GM12878 (cell line): Measurements from ENCODE around the gene LMBR1. TPM values are rescaled to one million over a fixed set of nuclear protein-coding genes. Genes with fewer than 3 reads are reported as not detected.

Experiments
- BCL3 ChIP-seq: IDR thresholded peaks from 2 replicates; pipeline ENCODE4 v1.6.1; 2011; ENCODE audit warnings: borderline replicate concordance, low read depth, mild to moderate bottlenecking, moderate library complexity, low read length; ENCODE audit not compliant: insufficient read depth, poor library complexity, severe bottlenecking
- BHLHE40 ChIP-seq, 2 experiments: fragments of 450-650 bp in 1 of 2; IDR thresholded peaks; 2 replicates each; pipeline ENCODE4 v1.6.1; 2011 to 2017; ENCODE audit warnings: low read depth in 2 of 2, borderline replicate concordance in 1 of 2, improper control_type of control experiment in 1 of 2, low read length in 1 of 2, mild to moderate bottlenecking in 1 of 2
- BMI1 ChIP-seq: fragments of 450-650 bp; IDR thresholded peaks from 2 replicates; pipeline ENCODE4 v1.6.1; 2016; ENCODE audit warnings: mild to moderate bottlenecking, moderate library complexity, borderline replicate concordance
- CEBPZ ChIP-seq: fragments of 150-350 bp; IDR thresholded peaks from 2 replicates; pipeline ENCODE4 v1.6.1; 2016; ENCODE audit warnings: low read depth, low read length
- DPF2 ChIP-seq: fragments of 450-650 bp; IDR thresholded peaks from 2 replicates; pipeline ENCODE4 v1.6.1; 2017; ENCODE audit warnings: mild to moderate bottlenecking
- EP300 ChIP-seq, 2 experiments: fragments of 150-350 bp in 1 of 2; IDR thresholded peaks; 2 replicates each; pipeline ENCODE4 v1.6.1; 2011 to 2012; ENCODE audit warnings: low read depth in 2 of 2, low read length in 2 of 2, borderline replicate concordance in 1 of 2, improper control_type of control experiment in 1 of 2, inconsistent platforms in 1 of 2; ENCODE audit not compliant: control insufficient read depth in 1 of 2
- IRF5 ChIP-seq: fragments of 450-650 bp; IDR thresholded peaks from 2 replicates; pipeline ENCODE4 v1.6.1; 2017; ENCODE audit warnings: borderline replicate concordance
- JUND ChIP-seq: IDR thresholded peaks from 2 replicates; pipeline ENCODE4 v1.6.1; 2012; ENCODE audit warnings: low read depth, mild to moderate bottlenecking, low read length, improper control_type of control experiment, moderate library complexity
- NFYB ChIP-seq: IDR thresholded peaks from 2 replicates; pipeline ENCODE4 v1.6.1; 2011; ENCODE audit warnings: low read depth, mild to moderate bottlenecking, low read length, improper control_type of control experiment, moderate library complexity; ENCODE audit not compliant: insufficient read depth
- PBX3 ChIP-seq: IDR thresholded peaks from 2 replicates; pipeline ENCODE4 v1.6.1; 2011; ENCODE audit warnings: mild to moderate bottlenecking, low read depth, low read length, moderate library complexity; ENCODE audit not compliant: insufficient replicate concordance
- POLR2A ChIP-seq: IDR thresholded peaks from 2 replicates; pipeline ENCODE4 v1.6.1; 2011; ENCODE audit warnings: low read depth, mild to moderate bottlenecking, low read length
- POLR2AphosphoS2 ChIP-seq: IDR thresholded peaks from 2 replicates; pipeline ENCODE4 v1.6.1; 2011; ENCODE audit warnings: low read depth, mild to moderate bottlenecking, low read length, improper control_type of control experiment, moderate library complexity
- RAD51 ChIP-seq: fragments of 450-650 bp; IDR thresholded peaks from 2 replicates; pipeline ENCODE4 v1.6.1; 2016; ENCODE audit warnings: moderate library complexity, mild to moderate bottlenecking, inconsistent platforms
- SMARCA5 ChIP-seq: fragments of 450-650 bp; IDR thresholded peaks from 2 replicates; pipeline ENCODE4 v1.6.1; 2017; ENCODE audit warnings: mild to moderate bottlenecking
- TCF7 ChIP-seq: IDR thresholded peaks from 2 replicates; pipeline ENCODE4 v1.6.1; 2014; ENCODE audit warnings: antibody characterized with exemption, borderline replicate concordance
- ZNF217 ChIP-seq: fragments of 450-650 bp; IDR thresholded peaks from 2 replicates; pipeline ENCODE4 v1.6.1; 2017; ENCODE audit warnings: antibody characterized with exemption, mild to moderate bottlenecking
- ZNF592 ChIP-seq: fragments of 450-650 bp; IDR thresholded peaks from 2 replicates; pipeline ENCODE4 v1.6.1; 2017; ENCODE audit warnings: mild to moderate bottlenecking, moderate library complexity
- polyA plus RNA-seq, 11 experiments: library from polyadenylated mRNA; depleted of rRNA in 4 of 11; unstranded in 6 of 11; stranded (reverse) in 5 of 11; fragments of >200 nt; fragmentation: Nextera tagmentation in 4 of 11; fragmentation: Illumina TruSeq in 1 of 11; extraction: Ambion mirVana in 4 of 11; extraction: Trizol in 1 of 11; gene quantifications; 1 replicate in 1 of 11; 2 replicates in 10 of 11; pipeline versions ENCODE4 v1.2.1 to v1.2.3, GENCODE V29; 2011 to 2016; ENCODE audit warnings: inconsistent platforms in 2 of 11, missing spikeins in 2 of 11, low read depth in 1 of 11
- total RNA-seq, 4 experiments: library from RNA; depleted of rRNA in 3 of 4; stranded (reverse); fragments of >200 nt in 3 of 4; fragmentation: Illumina TruSeq in 1 of 4; extraction: Trizol in 1 of 4; gene quantifications; 2 replicates each; pipeline versions ENCODE4 v1.2.1 to v1.2.3, GENCODE V29; 2013 to 2021

LMBR1 gene
- total and polyA plus RNA-seq, 10 of the 15 experiments (the other 5 are each of a cell fraction or from before 2014, with no cell fraction given): 4.0 to 63.5 (median 28.8) TPM

- peak; percentile 88 for TF ChIP-seq BMI1
- TF ChIP-seq POLR2A: no peak
- no peak for TF ChIP-seq NFYB
- no peak for TF ChIP-seq POLR2AphosphoS2
- no peak for TF ChIP-seq SMARCA5
- TF ChIP-seq ZNF217: no peak
- no peak for TF ChIP-seq TCF7
- peak; percentile 47 for TF ChIP-seq PBX3
- 0 out of 2 replicates have a peak, but pooled peaks have one; percentile 34 for TF ChIP-seq JUND
- 0 out of 2 replicates have a peak, but pooled peaks have one; percentile 41 for TF ChIP-seq RAD51
- TF ChIP-seq BCL3: no peak
- TF ChIP-seq ZNF592: no peak
- TF ChIP-seq IRF5: no peak; the same call in 1 of the 2 replicates
- TF ChIP-seq DPF2: peak; percentile 95
- no peak for TF ChIP-seq CEBPZ
- peak in 1 of 2 experiments; percentile 52; a peak in 1 of 4 replicates for TF ChIP-seq BHLHE40 (IDR thresholded peaks at IDR 0.05; ENCODE audit: borderline replicate concordance in 1 of 2, low read depth in 2 of 2, low read length in 1 of 2)
- TF ChIP-seq EP300 (IDR thresholded peaks at IDR 0.05; ENCODE audit: borderline replicate concordance in 1 of 2, control insufficient read depth in 1 of 2, low read depth in 2 of 2, low read length in 2 of 2): peak; percentile 82 to 89
Observed at GRCh38 chr7:156919132-156919713, 26.2 kb upstream of the LMBR1 start (continued).
